Activated T-cell treated with anti-CD3 and anti-CD28 coated beads, Interleukin-2, amount 50 U/mL, for 72 hours (primary cell): ENCODE data around the gene POTEF. TPM values are rescaled to one million over a fixed set of nuclear protein-coding genes. Genes with fewer than 3 reads are reported as not detected.
A peak's percentile ranks its signal among the peaks of the same experiment; 100 is the strongest.
"Not testable (repeated sequence)": the region's sequence is repeated elsewhere in the genome, so short reads cannot be mapped to it uniquely, and the experiment has no call there.

Experiments used
- ATAC-seq, 2 donors: fragments of 150-1000 bp; cut with Tn5 transposase; replicated peaks in 1 of 2; 2 replicates each; pipeline ENCODE4 v1.10.0; 2021; ENCODE audit warnings: moderate library complexity in 2 of 2, mild to moderate bottlenecking in 1 of 2
- DNase-seq, 2 donors: peaks; one replicate each; pipeline ENCODE4 v3.0.0; 2021 to 2022; ENCODE audit warnings: mixed read lengths in 1 of 2
- H3K27ac Mint-ChIP-seq: one replicate; pipeline ENCODE4 v1.8.0; 2022; ENCODE audit warnings: mild to moderate bottlenecking, moderate library complexity, mixed read lengths
- H3K27me3 Mint-ChIP-seq: one replicate; pipeline ENCODE4 v1.8.0; 2022; ENCODE audit warnings: low read depth, mixed read lengths
- H3K36me3 Mint-ChIP-seq, 2 donors: one replicate each; pipeline ENCODE4 v1.8.0; 2022; ENCODE audit warnings: mixed read lengths in 2 of 2, mild to moderate bottlenecking in 1 of 2; ENCODE audit not compliant: insufficient read depth in 2 of 2
- H3K4me1 Mint-ChIP-seq: one replicate; pipeline ENCODE4 v1.8.0; 2022; ENCODE audit warnings: low read depth, mixed read lengths
- H3K4me3 Mint-ChIP-seq, 2 donors: one replicate each; pipeline ENCODE4 v1.8.0; 2022; ENCODE audit warnings: mild to moderate bottlenecking in 2 of 2, mixed read lengths in 2 of 2, moderate library complexity in 2 of 2
- H3K9me3 Mint-ChIP-seq, 2 donors: one replicate each; pipeline ENCODE4 v1.8.0; 2022; ENCODE audit warnings: mixed read lengths in 2 of 2
- total RNA-seq, 2 donors: library from RNA; stranded (reverse); gene quantifications; one replicate each; pipeline ENCODE4 v1.2.3, GENCODE V29; 2022

Gene POTEF
- total RNA-seq, 2 donors from 2014 or later = not detected

- Mint-ChIP-seq H3K4me1 (no peaks in the 10 kb centered on the region), H3K36me3 (no peaks in the 10 kb centered on the region), H3K27me3 (no peaks in the 10 kb centered on the region), H3K9me3 (no peaks in the 10 kb centered on the region), H3K27ac (no peak overlapping the region), H3K4me3 (no peak overlapping the region)
- DNase-seq (no peak), ATAC-seq (no peak)
Measured at GRCh38 chr2:130135692-130136541, 6.9 kb upstream of the POTEF start.

GRCh38 chr2:130128464-130128863 is 558 bp downstream of the POTEF start:
- H3K4me1 Mint-ChIP-seq, H3K36me3 Mint-ChIP-seq, H3K27ac Mint-ChIP-seq, DNase-seq, H3K27me3 Mint-ChIP-seq, H3K4me3 Mint-ChIP-seq, ATAC-seq, H3K9me3 Mint-ChIP-seq: not testable (repeated sequence)

GRCh38 chr2:130127726-130128125 is 1.3 kb downstream of the POTEF start:
- ATAC-seq, H3K4me1 Mint-ChIP-seq, H3K27ac Mint-ChIP-seq, DNase-seq, H3K9me3 Mint-ChIP-seq, H3K36me3 Mint-ChIP-seq, H3K4me3 Mint-ChIP-seq, H3K27me3 Mint-ChIP-seq: not testable (repeated sequence)

- not testable (repeated sequence) for H3K4me1 Mint-ChIP-seq, H3K27ac Mint-ChIP-seq, H3K36me3 Mint-ChIP-seq, H3K4me3 Mint-ChIP-seq, H3K9me3 Mint-ChIP-seq, ATAC-seq, DNase-seq, H3K27me3 Mint-ChIP-seq
Measured at GRCh38 chr2:130120924-130121323, 8.1 kb downstream of the POTEF start.

- not testable (repeated sequence) for H3K36me3 Mint-ChIP-seq, ATAC-seq, H3K9me3 Mint-ChIP-seq, H3K27me3 Mint-ChIP-seq, H3K4me3 Mint-ChIP-seq, H3K27ac Mint-ChIP-seq, DNase-seq, H3K4me1 Mint-ChIP-seq
Measured at GRCh38 chr2:130102597-130103363, 26.2 kb downstream of the POTEF start.

GRCh38 chr2:130062645-130063044 is 66.4 kb downstream of the POTEF start:
- not testable (repeated sequence) for H3K4me3 Mint-ChIP-seq, DNase-seq, H3K27ac Mint-ChIP-seq

GRCh38 chr2:130059982-130060381 is 69.0 kb downstream of the POTEF start:
- ATAC-seq, H3K27ac Mint-ChIP-seq: not testable (repeated sequence)

More at GRCh38 chr2:130062645-130063044, 66.4 kb downstream of the POTEF start:
- not testable (repeated sequence) for ATAC-seq, H3K4me1 Mint-ChIP-seq, H3K9me3 Mint-ChIP-seq, H3K36me3 Mint-ChIP-seq, H3K27me3 Mint-ChIP-seq

GRCh38 chr2:130056336-130056735 is 72.7 kb downstream of the POTEF start:
- ATAC-seq, H3K27me3 Mint-ChIP-seq, DNase-seq, H3K27ac Mint-ChIP-seq, H3K4me3 Mint-ChIP-seq, H3K9me3 Mint-ChIP-seq, H3K36me3 Mint-ChIP-seq, H3K4me1 Mint-ChIP-seq: not testable (repeated sequence)

More at GRCh38 chr2:130059982-130060381, 69.0 kb downstream of the POTEF start:
- H3K27me3 Mint-ChIP-seq, DNase-seq, H3K4me1 Mint-ChIP-seq, H3K9me3 Mint-ChIP-seq, H3K36me3 Mint-ChIP-seq, H3K4me3 Mint-ChIP-seq: not testable (repeated sequence)

GRCh38 chr2:130053217-130053911 is 75.7 kb downstream of the POTEF start:
- not testable (repeated sequence) for H3K27ac Mint-ChIP-seq, H3K27me3 Mint-ChIP-seq, H3K9me3 Mint-ChIP-seq, H3K4me1 Mint-ChIP-seq, H3K36me3 Mint-ChIP-seq, ATAC-seq, H3K4me3 Mint-ChIP-seq, DNase-seq

- H3K36me3 Mint-ChIP-seq, ATAC-seq, H3K9me3 Mint-ChIP-seq, DNase-seq, H3K27me3 Mint-ChIP-seq, H3K27ac Mint-ChIP-seq, H3K4me1 Mint-ChIP-seq, H3K4me3 Mint-ChIP-seq: not testable (repeated sequence)
Measured at GRCh38 chr2:130052376-130052775, 76.6 kb downstream of the POTEF start.

GRCh38 chr2:130048422-130048821 is 80.6 kb downstream of the POTEF start:
- not testable (repeated sequence) for ATAC-seq, H3K27ac Mint-ChIP-seq

GRCh38 chr2:130038265-130038603 is 90.8 kb downstream of the POTEF start:
- H3K27ac Mint-ChIP-seq, H3K36me3 Mint-ChIP-seq, H3K9me3 Mint-ChIP-seq, H3K27me3 Mint-ChIP-seq, DNase-seq, ATAC-seq, H3K4me3 Mint-ChIP-seq, H3K4me1 Mint-ChIP-seq: not testable (repeated sequence)

More at GRCh38 chr2:130048422-130048821, 80.6 kb downstream of the POTEF start:
- not testable (repeated sequence) for DNase-seq, H3K4me3 Mint-ChIP-seq, H3K9me3 Mint-ChIP-seq, H3K36me3 Mint-ChIP-seq, H3K4me1 Mint-ChIP-seq, H3K27me3 Mint-ChIP-seq

GRCh38 chr2:130025931-130026330 is 103.1 kb downstream of the POTEF start:
- H3K27me3 Mint-ChIP-seq, ATAC-seq, H3K4me3 Mint-ChIP-seq, H3K9me3 Mint-ChIP-seq, H3K36me3 Mint-ChIP-seq, H3K27ac Mint-ChIP-seq, H3K4me1 Mint-ChIP-seq: not testable (repeated sequence)
- DNase-seq = peak; percentile 3 to 10
